Natural killer cell (primary cell): ENCODE data around the gene CCDC194. TPM values are rescaled to one million over a fixed set of nuclear protein-coding genes. Genes with fewer than 3 reads are reported as not detected.

Experiments used
- ATAC-seq, 3 donors: fragments of 150-1000 bp in 2 of 3; fragments of 200-7000 bp in 1 of 3; cut with Tn5 transposase; 1 replicate in 1 of 3; 2 replicates in 2 of 3; pipeline ENCODE4 v1.10.0; 2021; ENCODE audit warnings: mild to moderate bottlenecking in 2 of 3, moderate library complexity in 2 of 3
- DNase-seq, 2 donors: peaks; one replicate each; pipeline versions ENCODE4 v3.0.0 to v3.0.0-alpha.2; 2013 to 2021; ENCODE audit warnings: mixed read lengths in 1 of 2
- H3K27ac ChIP-seq: one replicate; pipeline ENCODE4 v1.5.1; 2013; ENCODE audit warnings: mild to moderate bottlenecking, low read length
- H3K27me3 ChIP-seq: one replicate; pipeline ENCODE4 v1.6.1; 2013; ENCODE audit warnings: low read length; ENCODE audit not compliant: control insufficient read depth, insufficient read depth
- H3K36me3 ChIP-seq: one replicate; pipeline ENCODE4 v1.6.1; 2013; ENCODE audit warnings: low read length; ENCODE audit not compliant: control insufficient read depth, insufficient read depth
- H3K4me1 ChIP-seq: one replicate; pipeline ENCODE4 v1.6.1; 2013; ENCODE audit warnings: low read length; ENCODE audit not compliant: control insufficient read depth, insufficient read depth
- H3K4me3 ChIP-seq: one replicate; pipeline ENCODE4 v1.5.1; 2013; ENCODE audit warnings: low read length
- H3K9me3 ChIP-seq: one replicate; pipeline ENCODE4 v1.6.1; 2013; ENCODE audit warnings: low read length; ENCODE audit not compliant: control insufficient read depth, insufficient read depth
- H3K27ac Mint-ChIP-seq, 2 donors: one replicate each; pipeline ENCODE4 v1.8.0; 2022; ENCODE audit warnings: mild to moderate bottlenecking in 2 of 2, mixed read lengths in 2 of 2, moderate library complexity in 1 of 2
- H3K27me3 Mint-ChIP-seq, 2 donors: one replicate each; pipeline ENCODE4 v1.8.0; 2022; ENCODE audit warnings: low read depth in 2 of 2, mixed read lengths in 2 of 2
- H3K36me3 Mint-ChIP-seq: one replicate; pipeline ENCODE4 v1.8.0; 2022; ENCODE audit warnings: mixed read lengths
- H3K4me1 Mint-ChIP-seq, 2 donors: one replicate each; pipeline ENCODE4 v1.8.0; 2022; ENCODE audit warnings: mixed read lengths in 2 of 2
- H3K4me3 Mint-ChIP-seq: one replicate; pipeline ENCODE4 v1.8.0; 2022; ENCODE audit warnings: mild to moderate bottlenecking, moderate library complexity, mixed read lengths
- H3K9me3 Mint-ChIP-seq, 2 donors: one replicate each; pipeline ENCODE4 v1.8.0; 2022; ENCODE audit warnings: mixed read lengths in 2 of 2
- CTCF ChIP-seq: fragments of 200-600 bp; IDR thresholded peaks from one replicate; pipeline ENCODE4 v1.8.0; 2022; ENCODE audit warnings: antibody characterized with exemption
- WGBS: methylation state at CpG from one replicate; pipeline ENCODE4 v1.1.7; 2013; ENCODE audit warnings: missing lambda C conversion rate; ENCODE audit not compliant: insufficient coverage; 5-methylcytosine and 5-hydroxymethylcytosine counted together
- intact Hi-C: fragments of 100-400 bp; cut with micrococcal nuclease; formaldehyde crosslinking; loops from one replicate; pipeline ENCODE4 v1.14.2; 2022
- total RNA-seq, 4 donors: library from RNA; stranded (reverse); fragments of 120-200 nt in 1 of 4; gene quantifications; one replicate each; pipeline versions ENCODE4 v1.2.3 to v1.2.4, GENCODE V29; 2013 to 2022

Gene CCDC194
- total RNA-seq, 3 donors from 2014 or later (not counting 1 experiment from before 2014, with no cell fraction given): 2.7 TPM; not detected in 1

GRCh38 chr19:17424743-17425365, 30.9 kb upstream of the CCDC194 start:
- H3K27me3 ChIP-seq: no peaks in the 10 kb centered on the region
- no peaks in the 10 kb centered on the region for H3K9me3 ChIP-seq
- no peaks in the 10 kb centered on the region for H3K9me3 Mint-ChIP-seq
- peaks cover 0 to 19% of the 10 kb centered on the region in 2 donors for H3K4me1 Mint-ChIP-seq
- intact Hi-C loops: no loop called here
- no peak overlapping the region for H3K4me3 Mint-ChIP-seq
- no peaks in the 10 kb centered on the region for H3K36me3 Mint-ChIP-seq
- H3K4me1 ChIP-seq: peaks cover 13% of the 10 kb centered on the region
- no peaks in the 10 kb centered on the region for H3K36me3 ChIP-seq
- ATAC-seq: peak; percentile 41 to 70 (median 48)
- H3K27ac ChIP-seq: no peak overlapping the region
- whole genome bisulfite sequencing: 30% methylated on average over 27 of the region's 27 CpGs
- no peak for TF ChIP-seq CTCF
- peak overlapping the region in 1 of 2 donors; percentile 61 for H3K27ac Mint-ChIP-seq
- DNase-seq: peak in 1 of 2 donors; percentile 45
- no peak overlapping the region for H3K4me3 ChIP-seq
- H3K27me3 Mint-ChIP-seq: no peaks in the 10 kb centered on the region

GRCh38 chr19:17423429-17424208, 29.6 kb upstream of the CCDC194 start:
- ATAC-seq (no peak), DNase-seq (no peak)
- no peak overlapping the region for H3K27ac Mint-ChIP-seq
- intact Hi-C loops: no loop called here
- no peak overlapping the region for H3K4me3 Mint-ChIP-seq
- peaks cover 8 to 26% of the 10 kb centered on the region in 2 donors for H3K4me1 Mint-ChIP-seq
- TF ChIP-seq CTCF: no peak
- H3K4me1 ChIP-seq: peaks cover 20% of the 10 kb centered on the region
- no peak overlapping the region for H3K27ac ChIP-seq
- 96% methylated on average over 17 of the region's 20 CpGs for WGBS
- no peaks in the 10 kb centered on the region for H3K27me3 Mint-ChIP-seq
- no peak overlapping the region for H3K4me3 ChIP-seq
- no peaks in the 10 kb centered on the region for H3K27me3 ChIP-seq
- H3K9me3 ChIP-seq: no peaks in the 10 kb centered on the region
- no peaks in the 10 kb centered on the region for H3K36me3 Mint-ChIP-seq
- no peaks in the 10 kb centered on the region for H3K36me3 ChIP-seq
- H3K9me3 Mint-ChIP-seq: no peaks in the 10 kb centered on the region

- Histone ChIP-seq H3K4me3 (no peak overlapping the region), H3K4me1 (peaks cover 20% of the 10 kb centered on the region), H3K27me3 (no peaks in the 10 kb centered on the region), H3K27ac (no peak overlapping the region), H3K9me3 (no peaks in the 10 kb centered on the region), H3K36me3 (no peaks in the 10 kb centered on the region)
- Mint-ChIP-seq H3K27ac (no peak overlapping the region), H3K4me1 (peaks cover 8 to 26% of the 10 kb centered on the region in 2 donors), H3K27me3 (no peaks in the 10 kb centered on the region), H3K9me3 (no peaks in the 10 kb centered on the region), H3K36me3 (no peaks in the 10 kb centered on the region), H3K4me3 (no peak overlapping the region)
- ATAC-seq: no peak
- no peak for DNase-seq
- no peak for TF ChIP-seq CTCF
- intact Hi-C loops: no loop called here
- WGBS: 99% methylated on average over 4 of the region's 4 CpGs
Observed at GRCh38 chr19:17421942-17422341, 27.9 kb upstream of the CCDC194 start.
